ENCODE data around the gene U2AF2. TPM values are rescaled to one million over a fixed set of nuclear protein-coding genes. Genes with fewer than 3 reads are reported as not detected.
A peak's percentile ranks its signal among the peaks of the same experiment; 100 is the strongest.

U2AF2 gene
- total RNA-seq, 2 donors from 2014 or later = 39.0 to 61.0 TPM

GRCh38 chr19:55632463-55632834 is 22.4 kb upstream of the U2AF2 start:
- Histone ChIP-seq H3K27me3 (no peaks in the 10 kb centered on the region), H3K36me3 (no peaks in the 10 kb centered on the region), H3K4me3 (no peak overlapping the region), H3K4me1 (peaks cover 0 to 25% of the 10 kb centered on the region in 2 donors), H3K27ac (no peak overlapping the region), H3K9me3 (no peaks in the 10 kb centered on the region)
- TF ChIP-seq CTCF (IDR thresholded peaks at IDR 0.05) = peak; percentile 65 to 89
- peak; percentile 98 for DNase-seq (ENCODE audit: low spot score)

GRCh38 chr19:55633861-55634260 is 21.0 kb upstream of the U2AF2 start:
- no peak for DNase-seq (ENCODE audit: low spot score)
- H3K4me1 ChIP-seq = peaks cover 0 to 31% of the 10 kb centered on the region in 2 donors
- no peak overlapping the region for H3K4me3 ChIP-seq
- no peaks in the 10 kb centered on the region for H3K27me3 ChIP-seq
- TF ChIP-seq CTCF (IDR thresholded peaks at IDR 0.05) = no peak
- no peaks in the 10 kb centered on the region for H3K36me3 ChIP-seq
- H3K27ac ChIP-seq = no peak overlapping the region
- no peaks in the 10 kb centered on the region for H3K9me3 ChIP-seq

- H3K9me3 ChIP-seq = no peaks in the 10 kb centered on the region
- peak overlapping the region; percentile 86 to 87 for H3K4me3 ChIP-seq
- H3K27ac ChIP-seq = peak overlapping the region; percentile 94 to 97
- no peaks in the 10 kb centered on the region for H3K27me3 ChIP-seq
- no peak for TF ChIP-seq CTCF (IDR thresholded peaks at IDR 0.05)
- no peaks in the 10 kb centered on the region for H3K36me3 ChIP-seq
- H3K4me1 ChIP-seq = peaks cover 0 to 45% of the 10 kb centered on the region in 2 donors
- DNase-seq (ENCODE audit: low spot score) = no peak
Measured at GRCh38 chr19:55635334-55635717, 19.5 kb upstream of the U2AF2 start.

- peaks cover 0 to 48% of the 10 kb centered on the region in 2 donors for H3K4me1 ChIP-seq
- no peak for TF ChIP-seq CTCF (IDR thresholded peaks at IDR 0.05)
- peak overlapping the region; percentile 86 to 87 for H3K4me3 ChIP-seq
- no peaks in the 10 kb centered on the region for H3K9me3 ChIP-seq
- DNase-seq (ENCODE audit: low spot score) = no peak
- H3K27ac ChIP-seq = peak overlapping the region; percentile 94 to 97
- H3K27me3 ChIP-seq = no peaks in the 10 kb centered on the region
- no peaks in the 10 kb centered on the region for H3K36me3 ChIP-seq
Measured at GRCh38 chr19:55635856-55636440, 18.9 kb upstream of the U2AF2 start.

- no peak for TF ChIP-seq CTCF (IDR thresholded peaks at IDR 0.05)
- Histone ChIP-seq H3K4me1 (peaks cover 0 to 52% of the 10 kb centered on the region in 2 donors), H3K27ac (no peak overlapping the region), H3K27me3 (no peaks in the 10 kb centered on the region), H3K9me3 (no peaks in the 10 kb centered on the region), H3K4me3 (no peak overlapping the region), H3K36me3 (no peaks in the 10 kb centered on the region)
- no peak for DNase-seq (ENCODE audit: low spot score)
Measured at GRCh38 chr19:55636723-55637122, 18.1 kb upstream of the U2AF2 start.

GRCh38 chr19:55637534-55637933 is 17.3 kb upstream of the U2AF2 start:
- no peak for TF ChIP-seq CTCF (IDR thresholded peaks at IDR 0.05)
- no peak overlapping the region for H3K27ac ChIP-seq
- no peaks in the 10 kb centered on the region for H3K27me3 ChIP-seq
- no peak overlapping the region for H3K4me3 ChIP-seq
- no peak for DNase-seq (ENCODE audit: low spot score)
- H3K36me3 ChIP-seq = no peaks in the 10 kb centered on the region
- H3K4me1 ChIP-seq = peaks cover 0 to 61% of the 10 kb centered on the region in 2 donors
- no peaks in the 10 kb centered on the region for H3K9me3 ChIP-seq

Data from right atrium auricular region (tissue), 2 donors.